Tongue (tissue), 2 donors: ENCODE data around the gene MMRN2. TPM values are rescaled to one million over a fixed set of nuclear protein-coding genes. Genes with fewer than 3 reads are reported as not detected.

Experiments used
- small RNA-seq: library from RNA; depleted of rRNA; stranded (forward); fragments of <200 nt; gene quantifications from one replicate; pipeline ENCODE3, GENCODE V24; 2014; ENCODE audit warnings: low replicate concordance
- total RNA-seq: library from RNA; depleted of rRNA; stranded (reverse); fragments of >200 nt; gene quantifications from one replicate; pipeline ENCODE4 v1.2.3, GENCODE V29; 2014

MMRN2 gene
- total RNA-seq, 1 donor from 2014 or later: 53.6 TPM

Small RNA genes within 50 kb of the gene (small RNA-seq; reads per million reads assigned to genes)
- gene BMS1P3 (not detected), gene RNU1-19P (not detected)

Other genes with a start within 250 kb of the MMRN2 start
- 102 TPM for gene BMPR1A, start 201.0 kb downstream of the MMRN2 start, total RNA-seq
- gene SNCG, start 984 bp upstream of the MMRN2 start, total RNA-seq: 1.6 TPM
- 13.2 TPM for gene ADIRF, start 10.9 kb upstream of the MMRN2 start, total RNA-seq
- 25.8 TPM for gene FAM25A, start 62.7 kb upstream of the MMRN2 start, total RNA-seq
- 144 TPM for gene GLUD1, start 137.2 kb upstream of the MMRN2 start, total RNA-seq
- gene SHLD2, start 137.6 kb upstream of the MMRN2 start, total RNA-seq: 40.9 TPM